ENCODE data around the gene ADORA2B.

DNA sequence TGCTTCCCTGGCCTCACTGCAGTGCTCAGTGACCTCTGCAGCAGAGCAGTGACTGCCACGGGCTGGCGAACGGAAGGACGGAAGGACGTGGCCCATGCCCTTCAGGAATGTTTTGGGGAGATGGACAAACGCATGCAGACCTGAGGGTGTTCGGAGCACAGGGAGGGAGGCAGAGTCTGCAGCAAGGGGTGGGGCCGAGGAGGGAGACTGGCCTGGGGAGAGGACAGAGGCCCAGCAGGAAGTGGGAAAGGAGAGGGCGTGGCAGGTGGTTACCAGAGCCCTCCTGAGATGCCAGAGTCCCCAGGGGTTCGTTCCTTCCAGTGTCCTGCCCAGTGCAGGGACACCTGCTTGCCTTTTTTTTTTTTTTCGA lies 21.9 kb downstream of the ADORA2B start:
- TF ChIP-seq, protein P1, sequence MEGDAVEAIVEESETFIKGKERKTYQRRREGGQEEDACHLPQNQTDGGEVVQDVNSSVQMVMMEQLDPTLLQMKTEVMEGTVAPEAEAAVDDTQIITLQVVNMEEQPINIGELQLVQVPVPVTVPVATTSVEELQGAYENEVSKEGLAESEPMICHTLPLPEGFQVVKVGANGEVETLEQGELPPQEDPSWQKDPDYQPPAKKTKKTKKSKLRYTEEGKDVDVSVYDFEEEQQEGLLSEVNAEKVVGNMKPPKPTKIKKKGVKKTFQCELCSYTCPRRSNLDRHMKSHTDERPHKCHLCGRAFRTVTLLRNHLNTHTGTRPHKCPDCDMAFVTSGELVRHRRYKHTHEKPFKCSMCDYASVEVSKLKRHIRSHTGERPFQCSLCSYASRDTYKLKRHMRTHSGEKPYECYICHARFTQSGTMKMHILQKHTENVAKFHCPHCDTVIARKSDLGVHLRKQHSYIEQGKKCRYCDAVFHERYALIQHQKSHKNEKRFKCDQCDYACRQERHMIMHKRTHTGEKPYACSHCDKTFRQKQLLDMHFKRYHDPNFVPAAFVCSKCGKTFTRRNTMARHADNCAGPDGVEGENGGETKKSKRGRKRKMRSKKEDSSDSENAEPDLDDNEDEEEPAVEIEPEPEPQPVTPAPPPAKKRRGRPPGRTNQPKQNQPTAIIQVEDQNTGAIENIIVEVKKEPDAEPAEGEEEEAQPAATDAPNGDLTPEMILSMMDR (IDR thresholded peaks at IDR 0.05; ENCODE audit: poor library complexity), result no peak
- TF ChIP-seq EZH2phosphoT487 (IDR thresholded peaks at IDR 0.05; ENCODE audit: low read depth, severe bottlenecking, unreplicated experiment), result no peak

All from hepatocyte (in vitro differentiated cells).